Frontal cortex (tissue), 4 donors: ENCODE results near the gene NIPAL1. TPM values are rescaled to one million over a fixed set of nuclear protein-coding genes. Genes with fewer than 3 reads are reported as not detected.
"Not testable (repeated sequence)": the region's sequence is repeated elsewhere in the genome, so short reads cannot be mapped to it uniquely, and the experiment has no call there.

Experiments
- DNase-seq, 2 donors: peaks; one replicate each; pipeline ENCODE4 v3.0.0; 2012; ENCODE audit warnings: low spot score in 2 of 2
- FAIRE-seq: peaks from 2 replicates; lab custom pipeline; 2012; peaks lifted over from hg19 to GRCh38; lab: Jason Lieb, UNC
- total RNA-seq: library from RNA; depleted of rRNA; stranded (reverse); fragments of >200 nt; gene quantifications from one replicate; pipeline ENCODE4 v1.2.3, GENCODE V29; 2014
- donor health status: control.
- donor health status: control.
- donor health status: control.

The NIPAL1 gene
- 2.4 TPM for total RNA-seq

- FAIRE-seq = no peak
- peak; percentile 61 to 76 for DNase-seq
Measured at GRCh38 chr4:48016141-48017107, at the start of gene NIPAL1, which contains the start of gene CNGA1. Gene NIPAL1, plus strand, starts transcription at chr4:48016772. Its CDS starts 68 bp downstream, at chr4:48016840. Gene CNGA1, minus strand, starts transcription at chr4:48016681. Its CDS starts 63,992 bp downstream, at chr4:47952689.

GRCh38 chr4:47968847-47969246, 47.7 kb upstream of the NIPAL1 start:
- FAIRE-seq (no peak), DNase-seq (no peak)

GRCh38 chr4:47972181-47972580, 44.4 kb upstream of the NIPAL1 start:
- DNase-seq (no peak), FAIRE-seq (no peak)

GRCh38 chr4:47972721-47973120, 43.9 kb upstream of the NIPAL1 start:
- FAIRE-seq (no peak), DNase-seq (no peak)

GRCh38 chr4:47974566-47974965, 42.0 kb upstream of the NIPAL1 start:
- FAIRE-seq = no peak

GRCh38 chr4:47990145-47990544, 26.4 kb upstream of the NIPAL1 start:
- FAIRE-seq (no peak), DNase-seq (no peak)

More at GRCh38 chr4:47974566-47974965, 42.0 kb upstream of the NIPAL1 start:
- DNase-seq = no peak

- not testable (repeated sequence) for DNase-seq, FAIRE-seq
Measured at GRCh38 chr4:47992475-47992874, 24.1 kb upstream of the NIPAL1 start.

- DNase-seq = no peak
- FAIRE-seq = no peak
Measured at GRCh38 chr4:47996021-47996420, 20.6 kb upstream of the NIPAL1 start.

GRCh38 chr4:48002267-48002666, 14.3 kb upstream of the NIPAL1 start:
- FAIRE-seq (no peak), DNase-seq (no peak)

GRCh38 chr4:48003568-48003967, 13.0 kb upstream of the NIPAL1 start:
- DNase-seq = not testable (repeated sequence)

GRCh38 chr4:48005781-48006180, 10.8 kb upstream of the NIPAL1 start:
- FAIRE-seq (no peak), DNase-seq (no peak)

More at GRCh38 chr4:48003568-48003967, 13.0 kb upstream of the NIPAL1 start:
- not testable (repeated sequence) for FAIRE-seq

GRCh38 chr4:48008021-48008596, 8.5 kb upstream of the NIPAL1 start:
- FAIRE-seq (no peak), DNase-seq (no peak)

GRCh38 chr4:48010906-48011305, 5.7 kb upstream of the NIPAL1 start:
- not testable (repeated sequence) for FAIRE-seq, DNase-seq

- DNase-seq = no peak
- FAIRE-seq = no peak
Measured at GRCh38 chr4:48011722-48012121, 4.8 kb upstream of the NIPAL1 start.

- FAIRE-seq = no peak
Measured at GRCh38 chr4:48012824-48013223, 3.7 kb upstream of the NIPAL1 start.

GRCh38 chr4:48015216-48015615, 1.4 kb upstream of the NIPAL1 start:
- no peak for DNase-seq
- FAIRE-seq = no peak

More at GRCh38 chr4:48012824-48013223, 3.7 kb upstream of the NIPAL1 start:
- no peak for DNase-seq

GRCh38 chr4:48015678-48016077, 894 bp upstream of the NIPAL1 start:
- FAIRE-seq = no peak
- no peak for DNase-seq

GRCh38 chr4:48017108-48017571, 568 bp downstream of the NIPAL1 start:
- peak in 1 of 2 donors; percentile 65 for DNase-seq
- no peak for FAIRE-seq

- no peak for DNase-seq
- FAIRE-seq = no peak
Measured at GRCh38 chr4:48018112-48018511, 1.5 kb downstream of the NIPAL1 start.

GRCh38 chr4:48021100-48021499, 4.5 kb downstream of the NIPAL1 start:
- no peak for DNase-seq
- FAIRE-seq = no peak
